H4 (cell line): Measurements from ENCODE around the gene SH3GL1. TPM values are rescaled to one million over a fixed set of nuclear protein-coding genes. Genes with fewer than 3 reads are reported as not detected.

Source experiments
- DNase-seq: peaks from one replicate; pipeline ENCODE4 v3.0.0-alpha.2; 2015; ENCODE audit warnings: low spot score
- total RNA-seq: library from RNA; depleted of rRNA; stranded (reverse); fragments of >200 nt; shearing (Covaris generic); gene quantifications from 2 replicates; pipeline ENCODE4 v1.2.3, GENCODE V29; 2014; rRNA removed

The SH3GL1 gene, protein sequence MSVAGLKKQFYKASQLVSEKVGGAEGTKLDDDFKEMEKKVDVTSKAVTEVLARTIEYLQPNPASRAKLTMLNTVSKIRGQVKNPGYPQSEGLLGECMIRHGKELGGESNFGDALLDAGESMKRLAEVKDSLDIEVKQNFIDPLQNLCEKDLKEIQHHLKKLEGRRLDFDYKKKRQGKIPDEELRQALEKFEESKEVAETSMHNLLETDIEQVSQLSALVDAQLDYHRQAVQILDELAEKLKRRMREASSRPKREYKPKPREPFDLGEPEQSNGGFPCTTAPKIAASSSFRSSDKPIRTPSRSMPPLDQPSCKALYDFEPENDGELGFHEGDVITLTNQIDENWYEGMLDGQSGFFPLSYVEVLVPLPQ
- 34.1 TPM in 2 replicates for total RNA-seq

DNA sequence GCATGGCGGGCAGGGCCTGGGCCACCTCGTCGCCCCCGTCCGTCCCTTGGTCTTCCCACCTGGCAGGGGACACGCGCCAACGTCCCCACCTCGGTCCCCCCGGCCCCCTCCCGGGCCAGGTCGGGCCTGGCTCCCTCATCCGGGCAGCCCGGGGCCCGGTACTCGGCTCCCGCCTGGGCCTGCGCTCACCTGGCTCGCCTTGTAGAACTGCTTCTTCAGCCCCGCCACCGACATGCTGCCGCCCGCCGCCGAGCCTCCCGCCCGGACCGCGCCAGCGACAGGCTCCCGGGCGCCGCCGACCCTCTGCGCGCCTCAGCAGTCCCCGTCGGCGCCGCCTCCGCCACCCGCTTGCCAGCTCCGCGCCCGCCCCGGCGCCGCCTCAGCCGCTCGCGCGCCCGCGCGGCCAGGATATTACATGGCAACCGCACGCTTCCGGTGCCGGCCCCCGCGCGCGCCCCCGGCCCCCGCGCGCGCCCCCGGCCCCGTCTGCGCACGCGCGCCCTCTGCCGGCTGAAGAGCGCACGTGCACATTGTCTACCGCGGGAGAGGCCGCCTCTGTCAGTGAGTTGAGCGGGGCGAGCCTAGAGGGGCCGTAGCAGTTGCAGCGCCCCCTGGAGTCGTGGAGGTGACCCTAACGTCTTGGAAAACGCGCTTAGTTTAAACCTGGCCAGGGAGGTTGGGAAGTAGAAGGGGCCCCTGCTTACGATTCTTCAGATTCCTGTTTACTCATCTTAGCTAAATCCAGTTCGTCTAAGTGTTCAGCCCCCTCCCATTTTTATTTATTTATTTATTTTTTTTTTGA lies at the start of gene SH3GL1:
SH3GL1 (minus strand) TSS at position 413 of the 802 bp plus-strand sequence; CDS start at position 234, 179 bp downstream.
- DNase-seq = peak; percentile 83

DNA sequence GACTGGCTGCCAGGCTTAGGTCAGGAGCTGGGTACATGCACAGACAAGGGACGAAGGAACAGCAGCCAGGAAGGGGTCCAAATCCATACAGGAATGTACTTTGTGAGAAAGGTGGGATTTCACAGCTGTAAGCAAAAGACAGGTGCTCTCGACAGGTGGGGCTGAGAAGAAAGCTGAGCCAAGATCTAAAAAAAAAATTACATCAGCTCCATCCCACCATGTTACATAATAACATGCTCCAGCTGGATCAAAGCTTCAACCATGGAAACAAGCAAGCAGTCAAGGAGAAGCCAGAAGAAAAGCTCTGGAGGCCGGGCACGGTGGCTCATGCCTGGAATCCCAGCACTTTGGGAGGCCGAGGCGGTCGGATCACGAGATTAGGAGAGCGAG lies 49.3 kb upstream of the SH3GL1 start:
- DNase-seq = no peak

DNA sequence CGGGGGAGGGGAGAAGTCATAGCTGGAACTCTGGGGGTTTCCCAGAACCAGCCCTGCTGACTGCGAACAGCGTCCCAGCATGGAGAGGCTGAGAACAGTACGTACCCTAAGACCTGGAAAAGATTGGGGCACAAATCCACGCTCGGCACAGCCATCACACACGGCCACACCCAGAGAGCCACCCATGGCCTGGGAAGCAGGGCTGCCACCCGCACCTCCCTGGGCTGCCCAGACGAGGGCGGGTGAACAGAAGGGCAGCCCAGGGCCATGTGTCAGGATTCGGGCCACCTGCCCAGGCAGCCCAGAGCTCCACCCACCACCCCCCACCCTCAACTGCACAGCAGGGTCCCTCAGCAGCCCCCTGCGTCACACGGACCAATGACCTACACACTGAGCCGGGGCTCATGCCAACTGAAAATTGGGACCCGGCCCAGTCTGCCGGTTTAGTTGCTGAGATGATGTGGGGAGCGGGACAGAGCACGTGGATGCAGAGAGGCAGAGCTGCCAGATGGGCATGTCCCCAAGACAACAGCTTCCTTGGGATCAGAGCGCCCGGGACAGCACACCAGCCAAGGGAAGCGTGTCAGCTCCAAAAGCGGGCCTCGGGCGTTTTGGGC lies 48.8 kb upstream of the SH3GL1 start:
- DNase-seq = no peak

DNA sequence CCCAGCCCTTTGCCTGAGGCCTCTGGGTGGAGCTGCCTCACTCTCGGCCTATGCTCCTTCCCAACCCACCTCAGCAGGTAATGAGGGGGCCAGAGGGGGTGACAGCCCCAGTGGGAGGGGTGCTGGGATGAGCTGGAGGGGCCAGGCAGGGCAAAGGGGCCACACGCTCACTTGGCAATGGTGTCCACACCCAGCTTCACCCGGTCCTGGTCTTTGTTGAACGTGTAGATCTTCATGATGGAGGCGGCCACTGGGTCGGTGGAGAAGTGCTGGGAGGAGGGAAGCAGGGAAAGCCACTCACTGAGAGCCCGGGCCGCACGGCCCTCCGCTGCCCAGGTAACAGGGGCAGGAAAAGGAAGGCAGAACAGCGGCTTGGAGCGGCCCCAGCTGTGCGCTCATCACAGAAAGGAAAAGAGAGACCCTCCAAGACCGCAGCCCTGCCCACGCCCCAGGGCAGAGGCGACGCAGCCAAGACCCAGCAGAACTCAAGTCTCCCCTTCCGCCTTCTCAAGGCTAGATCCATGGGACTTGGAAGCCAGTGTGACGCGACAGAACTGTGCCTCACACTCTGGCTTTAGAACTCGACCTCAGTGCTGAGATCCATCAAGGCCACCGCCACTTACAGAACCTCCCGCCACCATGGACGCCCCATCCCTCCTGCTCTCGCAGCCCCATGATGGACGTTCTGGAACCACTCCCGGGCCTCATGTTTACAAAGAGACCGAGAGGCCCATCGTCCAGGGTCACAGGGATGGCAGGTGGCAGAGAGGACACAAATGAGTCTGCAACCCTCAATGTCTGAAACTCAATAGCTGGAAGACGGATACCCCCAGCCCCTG lies 48.0 kb upstream of the SH3GL1 start:
- no peak for DNase-seq

DNA sequence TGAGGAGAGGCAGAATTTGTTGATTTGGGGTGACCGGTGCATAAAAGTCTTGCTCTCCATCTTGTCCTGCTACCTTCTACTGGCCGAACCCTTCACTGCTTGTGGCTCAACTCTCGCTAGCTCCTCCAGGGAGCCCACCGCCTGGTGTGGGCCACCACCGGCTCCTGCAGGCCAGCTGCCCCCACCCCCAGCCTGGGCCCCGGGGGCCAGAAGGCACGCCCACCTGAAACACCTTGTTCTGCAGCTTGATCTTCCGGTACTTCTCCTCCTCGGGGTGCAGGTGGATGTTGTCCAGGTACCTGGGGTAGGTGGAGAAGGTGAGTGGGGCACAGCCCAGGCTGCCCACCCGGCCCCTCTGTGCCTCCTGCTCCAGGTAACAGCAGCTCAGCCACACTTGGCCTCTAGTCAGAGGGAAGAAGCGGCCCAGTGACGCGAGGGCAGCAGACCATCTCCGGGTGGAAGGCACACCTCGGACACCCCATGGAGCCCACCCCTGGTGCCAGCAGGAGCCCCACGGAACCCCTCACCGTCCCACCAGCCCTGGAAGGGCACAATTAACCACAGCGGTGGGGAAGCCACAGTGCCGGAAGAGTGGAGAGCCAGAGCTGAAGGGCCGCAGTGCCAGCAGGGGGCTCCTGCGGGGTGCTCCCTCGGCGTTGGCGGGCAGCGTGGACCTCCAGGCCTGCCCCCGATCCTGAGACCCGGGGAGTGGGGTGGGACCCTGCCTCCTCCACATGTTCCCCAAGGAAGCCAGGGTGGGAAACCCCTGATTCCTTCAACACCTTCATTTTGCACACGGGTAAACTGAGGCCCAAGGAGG lies 47.2 kb upstream of the SH3GL1 start:
- DNase-seq = no peak

DNA sequence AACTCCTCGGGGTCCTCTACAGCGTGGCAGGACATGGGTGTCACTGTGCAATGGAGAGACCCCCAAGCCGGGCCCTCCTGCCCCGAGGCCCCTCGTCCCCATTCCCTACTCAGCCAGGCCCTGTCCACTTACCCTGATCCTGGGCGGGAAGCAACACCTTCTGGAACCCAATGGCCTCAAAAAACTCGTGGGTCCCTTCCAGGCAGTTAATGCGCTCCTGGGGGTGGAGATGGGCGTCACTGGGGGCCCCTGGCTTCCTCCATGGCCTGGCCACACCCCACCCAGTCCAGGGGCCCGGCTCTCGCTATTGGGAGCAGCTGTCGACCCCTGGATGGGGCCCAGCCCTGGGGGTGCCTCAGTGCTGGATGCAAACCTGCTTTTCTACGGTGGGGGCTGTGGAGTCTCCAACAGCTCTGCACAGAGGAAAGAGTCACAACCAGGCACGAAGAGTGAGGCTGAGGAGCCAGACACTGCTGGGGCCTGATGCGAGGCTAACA lies 46.4 kb upstream of the SH3GL1 start:
- no peak for DNase-seq

- no peak for DNase-seq
Measured at GRCh38 chr19:4445963-4446703, 45.8 kb upstream of the SH3GL1 start.

DNA sequence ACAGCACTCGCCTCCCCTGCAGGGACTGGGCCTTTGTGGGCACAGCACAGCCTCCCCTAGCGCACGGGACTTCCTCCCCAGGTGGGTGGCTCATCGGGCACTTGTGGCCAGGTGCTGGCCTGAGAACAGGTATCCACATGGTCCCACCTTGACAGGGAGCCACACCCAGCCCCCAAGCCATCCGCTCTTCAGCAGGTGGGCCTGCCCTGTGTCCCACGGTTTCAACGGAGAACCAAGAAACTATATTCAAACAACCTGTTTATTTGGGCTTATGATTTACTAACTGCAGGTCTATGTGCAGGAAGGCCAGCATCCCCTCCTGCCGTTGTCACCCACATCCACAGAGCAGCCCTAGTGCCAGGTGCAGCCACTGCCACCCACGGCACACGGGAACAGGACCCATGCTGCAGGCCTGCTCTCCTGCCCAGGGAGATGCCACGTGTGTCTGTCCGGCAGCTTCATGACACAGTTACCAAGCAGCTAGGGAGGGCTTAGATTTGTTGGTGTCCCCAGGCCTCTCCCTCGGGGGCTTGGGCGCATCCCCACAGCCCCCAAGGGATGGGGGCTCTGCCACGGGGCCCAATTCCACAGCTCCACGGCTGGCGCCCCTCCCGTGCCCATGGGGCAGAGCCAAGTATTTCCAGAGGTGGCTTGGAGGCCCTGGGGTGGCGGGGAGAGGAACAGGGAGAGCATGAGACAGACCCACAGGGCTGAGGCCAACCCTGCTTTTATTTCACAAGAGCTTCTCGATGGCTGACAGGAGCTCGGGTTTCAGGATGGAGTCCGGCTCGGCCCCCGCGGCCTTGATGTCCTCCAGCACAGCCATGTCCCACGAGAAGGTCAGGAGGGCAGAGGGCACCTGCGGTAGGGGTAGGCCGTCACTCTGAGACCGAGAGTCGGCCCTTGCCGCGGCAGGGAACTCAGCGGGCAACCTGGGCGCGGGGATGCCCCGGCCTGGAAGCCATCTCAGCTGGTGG lies 44.7 kb upstream of the SH3GL1 start:
- DNase-seq = no peak

DNA sequence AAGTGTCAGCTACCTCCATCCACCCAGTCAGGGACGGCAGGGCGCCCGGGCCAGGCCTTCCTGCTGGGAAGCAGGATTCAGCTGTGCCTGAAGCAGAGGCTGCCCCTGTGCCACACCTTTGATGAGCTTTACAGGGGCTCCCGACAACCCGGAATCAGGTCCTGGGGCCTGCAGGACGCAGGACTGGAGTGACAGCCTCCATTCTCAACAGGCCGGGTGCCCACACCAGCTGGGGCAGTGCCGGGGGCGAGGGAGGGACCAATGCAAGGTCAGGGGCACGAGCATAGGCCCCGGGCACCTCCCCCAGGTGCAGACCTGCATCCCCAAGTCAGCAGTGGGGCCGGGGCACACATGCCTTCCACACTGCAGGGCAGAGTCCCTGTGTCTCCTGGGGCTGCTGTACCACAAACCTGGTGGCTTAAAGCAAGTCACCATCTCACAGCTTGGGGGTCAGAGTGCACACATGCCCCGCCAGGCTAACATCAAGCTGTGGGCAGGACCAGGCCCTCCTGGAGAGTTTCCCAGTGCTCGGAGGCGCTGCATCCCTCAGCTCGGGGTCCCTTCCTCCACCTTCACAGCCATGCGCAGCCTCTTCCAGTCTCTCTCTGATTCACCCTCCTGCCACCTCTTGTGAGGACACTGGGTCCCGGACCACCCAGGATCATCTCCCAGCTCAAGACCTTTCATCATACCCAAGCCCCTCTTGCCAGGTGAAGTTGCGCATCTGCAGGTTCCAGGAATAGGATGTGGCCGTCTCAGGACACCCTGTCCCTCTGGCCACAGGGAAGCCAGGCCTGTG lies 43.8 kb upstream of the SH3GL1 start:
- DNase-seq = no peak

DNA sequence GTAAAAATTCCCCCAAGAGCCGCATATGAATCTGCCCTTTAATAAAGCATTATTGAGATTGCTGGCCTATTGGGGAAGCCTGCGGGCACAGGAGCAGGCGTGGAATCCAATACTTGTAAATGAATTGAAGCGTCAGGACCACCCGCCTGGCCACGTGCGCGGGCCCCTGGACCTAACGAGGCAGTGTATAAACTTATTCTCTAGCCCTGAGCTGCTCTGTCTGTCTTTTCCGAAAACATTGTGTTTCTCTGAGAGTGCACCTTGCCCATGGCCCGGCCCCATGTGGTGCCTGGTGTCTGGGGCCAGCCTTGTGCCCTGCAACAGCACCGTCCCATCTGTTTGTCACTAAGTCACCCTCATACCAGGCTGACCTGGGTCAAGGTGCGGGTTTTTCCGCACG lies 42.8 kb upstream of the SH3GL1 start:
- DNase-seq = no peak

- DNase-seq = no peak
Measured at GRCh38 chr19:4442819-4443146, 42.4 kb upstream of the SH3GL1 start.

GRCh38 chr19:4441994-4442818 lies 41.9 kb upstream of the SH3GL1 start:
- DNase-seq = no peak

DNA sequence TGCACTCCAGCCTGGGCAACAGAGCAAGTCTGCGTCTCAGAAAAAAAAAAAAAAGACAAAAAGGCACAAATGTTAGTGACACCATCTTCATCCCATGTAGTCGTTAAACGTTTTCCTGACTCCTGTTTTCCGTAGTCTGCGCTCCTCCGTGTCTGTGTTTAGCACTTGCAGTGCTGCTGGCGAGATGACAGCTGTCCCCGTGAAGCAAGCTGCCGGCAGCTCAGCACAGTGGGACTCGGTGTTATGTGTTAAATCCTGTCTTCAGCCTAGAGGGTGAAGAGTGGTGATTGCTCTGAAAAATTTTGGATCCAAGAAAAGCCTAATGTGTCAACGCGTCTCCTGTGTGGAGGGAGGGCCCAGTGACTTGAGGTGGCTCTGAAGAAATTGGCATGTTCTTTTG lies 38.9 kb upstream of the SH3GL1 start:
- no peak for DNase-seq

DNA sequence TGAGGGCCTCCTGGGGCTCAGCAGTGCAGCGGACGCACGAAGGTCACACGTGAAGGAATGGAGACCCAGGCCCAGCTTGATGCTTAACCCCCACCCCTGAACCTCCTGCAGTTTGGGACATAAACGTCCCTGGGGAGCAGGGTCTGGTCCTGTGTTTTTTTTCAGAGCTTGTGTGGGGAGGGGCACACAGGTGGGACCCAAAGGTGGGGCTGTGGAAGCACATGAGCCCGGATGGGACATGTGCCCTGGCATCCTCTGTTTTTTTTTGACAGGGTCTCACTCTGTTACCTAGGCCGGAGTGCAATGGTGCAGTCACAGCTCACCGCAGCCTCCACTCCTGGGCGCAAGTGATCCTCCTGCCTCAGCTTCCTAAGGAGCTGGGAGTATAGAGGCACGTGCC lies 36.8 kb upstream of the SH3GL1 start:
- no peak for DNase-seq

DNA sequence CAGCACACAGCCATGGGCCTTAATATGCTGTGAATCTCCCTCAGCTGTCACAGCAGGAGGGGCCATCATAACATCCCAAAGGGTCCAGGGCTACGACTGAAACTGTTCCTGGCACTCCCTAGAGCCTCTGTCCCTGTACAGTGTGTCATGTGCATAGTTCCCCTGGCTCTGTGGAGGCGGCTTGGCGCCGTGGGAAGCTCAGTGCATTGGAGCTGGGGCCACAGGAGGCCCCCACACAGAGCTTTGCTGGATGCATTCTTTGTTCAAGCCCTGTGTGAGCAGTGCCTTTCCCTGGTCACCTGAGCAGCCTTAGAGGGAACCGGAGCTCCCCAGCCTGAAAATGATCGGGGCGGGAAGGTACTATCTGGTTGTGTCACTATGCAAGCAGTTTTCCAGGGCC lies 35.9 kb upstream of the SH3GL1 start:
- DNase-seq = no peak

DNA sequence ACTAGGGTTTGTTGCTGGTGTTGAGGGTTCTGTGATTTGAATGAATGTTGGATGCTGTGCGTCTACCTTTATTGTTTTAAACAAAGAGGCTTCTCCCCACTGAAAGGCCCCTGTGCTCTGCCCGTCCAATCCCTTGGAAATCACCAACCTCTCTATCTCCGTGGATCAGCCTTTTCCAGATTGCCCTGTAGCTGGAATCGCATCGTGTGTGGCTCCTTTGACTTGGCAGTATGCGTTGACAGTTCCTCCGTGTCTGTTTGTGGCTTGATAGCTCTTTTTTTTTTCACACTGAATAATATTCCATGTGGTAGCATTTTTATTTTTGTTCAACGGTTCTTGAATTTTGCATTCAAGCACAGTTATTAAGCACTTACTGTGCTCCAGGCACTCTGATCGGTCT lies 34.0 kb upstream of the SH3GL1 start:
- no peak for DNase-seq

- no peak for DNase-seq
Measured at GRCh38 chr19:4432918-4433506, 32.7 kb upstream of the SH3GL1 start.
